AG04450 (cell line): ENCODE measurements around the gene RRAS2. TPM values are rescaled to one million over a fixed set of nuclear protein-coding genes. Genes with fewer than 3 reads are reported as not detected.

Experiments
- CTCF ChIA-PET: fragments of 300-600, 350-600 bp; formaldehyde crosslinking; extraction: SDS; loops from one replicate; lab custom pipeline; 2022; ENCODE audit warnings: antibody characterized with exemption, inconsistent platforms; lab: Charles Lee
- POLR2A ChIA-PET: fragments of 350-600 bp; formaldehyde crosslinking; extraction: SDS; loops from one replicate; lab custom pipeline; 2021; ENCODE audit warnings: antibody characterized with exemption, inconsistent platforms; lab: Yijun Ruan, JAX
- DNase-seq: peaks from one replicate; pipeline ENCODE4 v3.0.0-alpha.2; 2011; ENCODE audit warnings: low read depth, low spot score
- H3K27ac ChIP-seq: one replicate; pipeline ENCODE4 v1.5.1; 2012; ENCODE audit warnings: low read depth, low read length, control low read depth
- H3K27me3 ChIP-seq: one replicate; pipeline ENCODE4 v1.6.0; 2012; ENCODE audit warnings: low read length; ENCODE audit not compliant: control insufficient read depth, insufficient read depth
- H3K4me3 ChIP-seq: 2 replicates; pipeline ENCODE4 v1.5.1; 2011; ENCODE audit warnings: mild to moderate bottlenecking, low read depth, low read length, control low read depth
- H3K9me3 ChIP-seq: 2 replicates; pipeline ENCODE4 v1.5.1; 2012; ENCODE audit warnings: low read length; ENCODE audit not compliant: control insufficient read depth, insufficient read depth
- CTCF ChIP-seq: IDR thresholded peaks from 2 replicates; pipeline ENCODE4 v1.5.1; 2011; ENCODE audit warnings: low read depth, low read length, control low read depth, inconsistent platforms
- polyA plus RNA-seq: library from polyadenylated mRNA; depleted of rRNA; stranded (reverse); fragments of >200 nt; gene quantifications from 2 replicates; pipeline ENCODE4 v1.2.3, GENCODE V29; 2011

Gene RRAS2
- polyA plus RNA-seq, 1 experiment, result 95.8 TPM

GRCh38 chr11:14380125-14380936 lies 21.3 kb upstream of the RRAS2 start:
- no peaks in the 10 kb centered on the region for H3K9me3 ChIP-seq
- H3K27ac ChIP-seq, result peak overlapping the region; percentile 4
- ChIA-PET CTCF (interaction anchor here (0.7 to 3.0 kb wide), 2 partner anchors 10 to 75 kb away, joined by 3 to 14 read pairs; no protein-coding TSS in a partner anchor), POLR2A (interaction anchor here (1.4 kb wide), 1 partner anchor 75 kb away, joined by 7 read pairs; no protein-coding TSS in a partner anchor)
- no peak for DNase-seq
- H3K27me3 ChIP-seq, result no peaks in the 10 kb centered on the region
- H3K4me3 ChIP-seq, result peak overlapping the region; percentile 59; the same call in 1 of the 2 replicates
- TF ChIP-seq CTCF, result no peak

GRCh38 chr11:14378171-14378570 lies 19.2 kb upstream of the RRAS2 start:
- DNase-seq, result no peak
- CTCF ChIA-PET, result interaction anchor here (2.0 to 3.0 kb wide), 2 partner anchors 77 to 128 kb away, joined by 5 to 14 read pairs; no protein-coding TSS in a partner anchor
- POLR2A ChIA-PET, result no interaction called here

GRCh38 chr11:14376920-14377319 lies 17.9 kb upstream of the RRAS2 start:
- Histone ChIP-seq H3K9me3 (no peaks in the 10 kb centered on the region), H3K4me3 (no peak overlapping the region), H3K27me3 (no peaks in the 10 kb centered on the region), H3K27ac (no peak overlapping the region)
- ChIA-PET POLR2A (no interaction called here), CTCF (interaction anchor here (1.0 to 2.0 kb wide), 2 partner anchors 78 to 127 kb away, joined by 5 to 6 read pairs; no protein-coding TSS in a partner anchor)
- DNase-seq, result no peak
- TF ChIP-seq CTCF, result no peak

More at GRCh38 chr11:14378171-14378570, 19.2 kb upstream of the RRAS2 start:
- H3K9me3 ChIP-seq, result no peaks in the 10 kb centered on the region
- no peaks in the 10 kb centered on the region for H3K27me3 ChIP-seq
- TF ChIP-seq CTCF, result no peak
- H3K4me3 ChIP-seq, result no peak overlapping the region
- H3K27ac ChIP-seq, result no peak overlapping the region

- no peaks in the 10 kb centered on the region for H3K27me3 ChIP-seq
- no peak overlapping the region for H3K4me3 ChIP-seq
- TF ChIP-seq CTCF, result no peak
- no peaks in the 10 kb centered on the region for H3K9me3 ChIP-seq
- ChIA-PET POLR2A (interaction anchor here (0.6 to 1.3 kb wide), 2 partner anchors 48 to 80 kb away, joined by 5 to 6 read pairs; no protein-coding TSS in a partner anchor), CTCF (interaction anchor here (0.5 to 1.2 kb wide), 3 partner anchors 67 to 116 kb away, joined by 3 to 6 read pairs (median 4); no protein-coding TSS in a partner anchor)
- no peak for DNase-seq
- H3K27ac ChIP-seq, result no peak overlapping the region
Measured at GRCh38 chr11:14374922-14375830, 16.2 kb upstream of the RRAS2 start.
